Activated CD8-positive, alpha-beta T cell treated with anti-CD3 and anti-CD28 coated beads, Interleukin-2, amount 10 ng/mL, durations not matched to agents 7 days and 5 days (primary cell): Measurements from ENCODE around the gene TATDN2. TPM values are rescaled to one million over a fixed set of nuclear protein-coding genes. Genes with fewer than 3 reads are reported as not detected.
"Not testable (repeated sequence)": the region's sequence is repeated elsewhere in the genome, so short reads cannot be mapped to it uniquely, and the experiment has no call there.

ENCODE experiments used
- ATAC-seq: fragments of 150-1000 bp; cut with Tn5 transposase; one replicate; pipeline ENCODE4 v1.10.0; 2021; ENCODE audit warnings: moderate library complexity
- CTCF ChIA-PET: fragments of 350-600 bp; sonication (Branson Sonifier 250); formaldehyde crosslinking; loops from one replicate; lab custom pipeline; 2021; ENCODE audit warnings: antibody characterized with exemption; lab: Charles Lee
- POLR2A ChIA-PET: fragments of 350-600 bp; sonication (Branson Sonifier 250); formaldehyde crosslinking; loops from one replicate; lab custom pipeline; 2021; ENCODE audit warnings: antibody characterized with exemption; lab: Charles Lee
- DNase-seq: peaks from one replicate; pipeline ENCODE4 v3.0.0-alpha.2; 2020
- H3K27ac Mint-ChIP-seq: one replicate; pipeline ENCODE4 v1.8.0; 2021; ENCODE audit warnings: mild to moderate bottlenecking, mixed read lengths
- H3K27me3 Mint-ChIP-seq: one replicate; pipeline ENCODE4 v1.8.0; 2021; ENCODE audit warnings: low read depth, mixed read lengths
- H3K36me3 Mint-ChIP-seq: one replicate; pipeline ENCODE4 v1.8.0; 2021; ENCODE audit warnings: low read depth, mixed read lengths
- H3K4me1 Mint-ChIP-seq: one replicate; pipeline ENCODE4 v1.8.0; 2021; ENCODE audit warnings: low read depth, mixed read lengths
- H3K4me3 Mint-ChIP-seq: one replicate; pipeline ENCODE4 v1.8.0; 2021; ENCODE audit warnings: mild to moderate bottlenecking, mixed read lengths
- H3K9me3 Mint-ChIP-seq: one replicate; pipeline ENCODE4 v1.8.0; 2022; ENCODE audit warnings: mixed read lengths; ENCODE audit not compliant: insufficient read depth
- total RNA-seq, 2 experiments: library from RNA; stranded (reverse); gene quantifications; one replicate each; pipeline ENCODE4 v1.2.3, GENCODE V29; 2021

The TATDN2 gene
- total RNA-seq, 2 experiments from 2014 or later = 57.0 to 61.6 TPM

- Mint-ChIP-seq H3K9me3 (no peaks in the 10 kb centered on the region), H3K4me1 (peaks cover 55% of the 10 kb centered on the region), H3K36me3 (peaks cover 71% of the 10 kb centered on the region), H3K27me3 (no peaks in the 10 kb centered on the region), H3K4me3 (no peak overlapping the region), H3K27ac (peak overlapping the region; percentile 13)
- ChIA-PET POLR2A (no interaction called here), CTCF (interaction anchor here (0.6 kb wide), 1 partner anchor 65 kb away, joined by 3 read pairs; the partner anchor contains the start of gene SEC13)
- DNase-seq (no peak), ATAC-seq (no peak)
These were observed 7.6 kb downstream of the TATDN2 start for GRCh38 chr3:10255835-10256234.

- Mint-ChIP-seq H3K27me3 (no peaks in the 10 kb centered on the region), H3K9me3 (no peaks in the 10 kb centered on the region), H3K4me1 (peaks cover 59% of the 10 kb centered on the region), H3K4me3 (no peak overlapping the region), H3K27ac (no peak overlapping the region), H3K36me3 (peaks cover 74% of the 10 kb centered on the region)
- ChIA-PET CTCF (interaction anchor here (1.0 kb wide), 1 partner anchor 63 kb away, joined by 3 read pairs; no protein-coding TSS in a partner anchor), POLR2A (interaction anchor here (1.6 kb wide), 1 partner anchor 11 kb away, joined by 5 read pairs; the partner anchor contains the start of gene TATDN2)
- DNase-seq (no peak), ATAC-seq (no peak)
These were observed 10.8 kb downstream of the TATDN2 start for GRCh38 chr3:10259036-10259435.

- no peak overlapping the region for H3K4me3 Mint-ChIP-seq
- ATAC-seq (no peak), DNase-seq (no peak)
- H3K4me1 Mint-ChIP-seq = peaks cover 59% of the 10 kb centered on the region
- CTCF ChIA-PET = interaction anchor here (1.0 kb wide), 1 partner anchor 62 kb away, joined by 3 read pairs; no protein-coding TSS in a partner anchor
- H3K9me3 Mint-ChIP-seq = no peaks in the 10 kb centered on the region
- no peaks in the 10 kb centered on the region for H3K27me3 Mint-ChIP-seq
- H3K27ac Mint-ChIP-seq = no peak overlapping the region
- POLR2A ChIA-PET = interaction anchor here (1.6 kb wide), 1 partner anchor 12 kb away, joined by 5 read pairs; the partner anchor contains the start of gene TATDN2
- peaks cover 73% of the 10 kb centered on the region for H3K36me3 Mint-ChIP-seq
These were observed 11.5 kb downstream of the TATDN2 start for GRCh38 chr3:10259798-10260197.

GRCh38 chr3:10260211-10260701 is 12.0 kb downstream of the TATDN2 start:
- H3K27me3 Mint-ChIP-seq = no peaks in the 10 kb centered on the region
- H3K36me3 Mint-ChIP-seq = peaks cover 68% of the 10 kb centered on the region
- H3K27ac Mint-ChIP-seq = no peak overlapping the region

GRCh38 chr3:10262027-10262426 is 13.8 kb downstream of the TATDN2 start:
- peaks cover 66% of the 10 kb centered on the region for H3K36me3 Mint-ChIP-seq
- POLR2A ChIA-PET = interaction anchor here (0.6 to 1.9 kb wide), 3 partner anchors 10 to 120 kb away, joined by 5 to 12 read pairs (median 7); partner anchors contain the start of genes TATDN2 and VHL
- CTCF ChIA-PET = interaction anchor here (1.0 to 4.0 kb wide), 6 partner anchors 11 to 118 kb away, joined by 3 to 53 read pairs (median 4); no protein-coding TSS in a partner anchor
- ATAC-seq (no peak), DNase-seq (no peak)
- H3K27me3 Mint-ChIP-seq = no peaks in the 10 kb centered on the region
- H3K9me3 Mint-ChIP-seq = no peaks in the 10 kb centered on the region
- peaks cover 58% of the 10 kb centered on the region for H3K4me1 Mint-ChIP-seq
- no peak overlapping the region for H3K4me3 Mint-ChIP-seq
- H3K27ac Mint-ChIP-seq = no peak overlapping the region

More at GRCh38 chr3:10260211-10260701, 12.0 kb downstream of the TATDN2 start:
- CTCF ChIA-PET = interaction anchor here (1.0 kb wide), 1 partner anchor 62 kb away, joined by 3 read pairs; no protein-coding TSS in a partner anchor
- Mint-ChIP-seq H3K4me3 (no peak overlapping the region), H3K4me1 (peaks cover 57% of the 10 kb centered on the region), H3K9me3 (no peaks in the 10 kb centered on the region)
- DNase-seq (no peak), ATAC-seq (no peak)
- POLR2A ChIA-PET = interaction anchor here (1.6 kb wide), 1 partner anchor 12 kb away, joined by 5 read pairs; the partner anchor contains the start of gene TATDN2

GRCh38 chr3:10263646-10264363 is 15.5 kb downstream of the TATDN2 start:
- H3K27ac Mint-ChIP-seq = peak overlapping the region; percentile 78
- H3K9me3 Mint-ChIP-seq = no peaks in the 10 kb centered on the region
- peak; percentile 97 for ATAC-seq
- H3K4me3 Mint-ChIP-seq = peak overlapping the region; percentile 63
- POLR2A ChIA-PET = interaction anchor here (0.6 to 1.1 kb wide), 5 partner anchors 16 to 136 kb away, joined by 3 to 4 read pairs (median 3); partner anchors contain the start of gene TATDN2
- peaks cover 63% of the 10 kb centered on the region for H3K4me1 Mint-ChIP-seq
- peak; percentile 77 for DNase-seq
- no peaks in the 10 kb centered on the region for H3K27me3 Mint-ChIP-seq
- CTCF ChIA-PET = interaction anchor here (0.6 to 4.0 kb wide), 47 partner anchors 10 to 859 kb away, joined by 3 to 53 read pairs (median 4); partner anchors contain the start of genes EMC3, SEC13 and TATDN2
- peaks cover 74% of the 10 kb centered on the region for H3K36me3 Mint-ChIP-seq

- Mint-ChIP-seq H3K4me3 (no peak overlapping the region), H3K9me3 (no peaks in the 10 kb centered on the region), H3K27me3 (no peaks in the 10 kb centered on the region), H3K4me1 (peaks cover 61% of the 10 kb centered on the region), H3K27ac (peak overlapping the region; percentile 25), H3K36me3 (peaks cover 74% of the 10 kb centered on the region)
- CTCF ChIA-PET = interaction anchor here (4.0 kb wide), 1 partner anchor 20 kb away, joined by 53 read pairs; no protein-coding TSS in a partner anchor
- POLR2A ChIA-PET = no interaction called here
- no peak for DNase-seq
- no peak for ATAC-seq
These were observed 17.6 kb downstream of the TATDN2 start for GRCh38 chr3:10265833-10266232.

- CTCF ChIA-PET, H3K27ac Mint-ChIP-seq, DNase-seq, H3K9me3 Mint-ChIP-seq, POLR2A ChIA-PET, ATAC-seq, H3K4me3 Mint-ChIP-seq, H3K27me3 Mint-ChIP-seq: not testable (repeated sequence)
- Mint-ChIP-seq H3K36me3 (peaks cover 73% of the 10 kb centered on the region), H3K4me1 (peaks cover 54% of the 10 kb centered on the region)
These were observed 18.7 kb downstream of the TATDN2 start for GRCh38 chr3:10266936-10267335.

- Mint-ChIP-seq H3K27ac (no peak overlapping the region), H3K9me3 (no peaks in the 10 kb centered on the region), H3K27me3 (no peaks in the 10 kb centered on the region), H3K36me3 (peaks cover 68% of the 10 kb centered on the region), H3K4me3 (no peak overlapping the region), H3K4me1 (peaks cover 49% of the 10 kb centered on the region)
- DNase-seq = no peak
- no peak for ATAC-seq
- ChIA-PET POLR2A (no interaction called here), CTCF (interaction anchor here (0.6 kb wide), 1 partner anchor 252 kb away, joined by 4 read pairs; no protein-coding TSS in a partner anchor)
These were observed 19.9 kb downstream of the TATDN2 start for GRCh38 chr3:10268116-10268515.

GRCh38 chr3:10268930-10269329 is 20.7 kb downstream of the TATDN2 start:
- ATAC-seq (no peak), DNase-seq (no peak)
- peaks cover 47% of the 10 kb centered on the region for H3K4me1 Mint-ChIP-seq
- H3K27me3 Mint-ChIP-seq = no peaks in the 10 kb centered on the region
- H3K9me3 Mint-ChIP-seq = no peaks in the 10 kb centered on the region
- no peak overlapping the region for H3K4me3 Mint-ChIP-seq
- POLR2A ChIA-PET = interaction anchor here (1.2 kb wide), 1 partner anchor 109 kb away, joined by 4 read pairs; no protein-coding TSS in a partner anchor
- no peak overlapping the region for H3K27ac Mint-ChIP-seq
- CTCF ChIA-PET = interaction anchor here (0.7 to 4.2 kb wide), 3 partner anchors 13 to 57 kb away, joined by 3 to 18 read pairs (median 3); no protein-coding TSS in a partner anchor
- peaks cover 64% of the 10 kb centered on the region for H3K36me3 Mint-ChIP-seq

- ATAC-seq (no peak), DNase-seq (no peak)
- Mint-ChIP-seq H3K4me3 (no peak overlapping the region), H3K4me1 (peaks cover 47% of the 10 kb centered on the region), H3K27me3 (no peaks in the 10 kb centered on the region), H3K27ac (no peak overlapping the region), H3K36me3 (peaks cover 64% of the 10 kb centered on the region), H3K9me3 (no peaks in the 10 kb centered on the region)
- CTCF ChIA-PET = interaction anchor here (1.2 to 4.2 kb wide), 2 partner anchors 13 to 17 kb away, joined by 3 to 18 read pairs; no protein-coding TSS in a partner anchor
- POLR2A ChIA-PET = interaction anchor here (1.2 kb wide), 1 partner anchor 110 kb away, joined by 4 read pairs; no protein-coding TSS in a partner anchor
These were observed 21.2 kb downstream of the TATDN2 start for GRCh38 chr3:10269443-10269842.
